ENCODE measurements around the gene RFTN1.

GRCh38 chr3:16266714-16267113, 246.8 kb downstream of the RFTN1 start:
- TF ChIP-seq POLR2AphosphoS5 (IDR thresholded peaks at IDR 0.05) = no peak
- TF ChIP-seq, protein P1, sequence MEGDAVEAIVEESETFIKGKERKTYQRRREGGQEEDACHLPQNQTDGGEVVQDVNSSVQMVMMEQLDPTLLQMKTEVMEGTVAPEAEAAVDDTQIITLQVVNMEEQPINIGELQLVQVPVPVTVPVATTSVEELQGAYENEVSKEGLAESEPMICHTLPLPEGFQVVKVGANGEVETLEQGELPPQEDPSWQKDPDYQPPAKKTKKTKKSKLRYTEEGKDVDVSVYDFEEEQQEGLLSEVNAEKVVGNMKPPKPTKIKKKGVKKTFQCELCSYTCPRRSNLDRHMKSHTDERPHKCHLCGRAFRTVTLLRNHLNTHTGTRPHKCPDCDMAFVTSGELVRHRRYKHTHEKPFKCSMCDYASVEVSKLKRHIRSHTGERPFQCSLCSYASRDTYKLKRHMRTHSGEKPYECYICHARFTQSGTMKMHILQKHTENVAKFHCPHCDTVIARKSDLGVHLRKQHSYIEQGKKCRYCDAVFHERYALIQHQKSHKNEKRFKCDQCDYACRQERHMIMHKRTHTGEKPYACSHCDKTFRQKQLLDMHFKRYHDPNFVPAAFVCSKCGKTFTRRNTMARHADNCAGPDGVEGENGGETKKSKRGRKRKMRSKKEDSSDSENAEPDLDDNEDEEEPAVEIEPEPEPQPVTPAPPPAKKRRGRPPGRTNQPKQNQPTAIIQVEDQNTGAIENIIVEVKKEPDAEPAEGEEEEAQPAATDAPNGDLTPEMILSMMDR (IDR thresholded peaks at IDR 0.05) = no peak
- TF ChIP-seq POLR2A (IDR thresholded peaks at IDR 0.05) = no peak

All from sigmoid colon (tissue), 4 donors.